H1 (cell line): ENCODE results near the gene CRYBG1.

Experiments
- CTCF ChIP-seq, 3 experiments: IDR thresholded peaks; 1 replicate in 2 of 3; 2 replicates in 1 of 3; pipeline versions ENCODE4 v1.5.1 to v1.6.1; 2011; ENCODE audit warnings: low read length in 3 of 3, mild to moderate bottlenecking in 3 of 3, inconsistent platforms in 2 of 3, low read depth in 1 of 3, moderate library complexity in 1 of 3; ENCODE audit not compliant: insufficient read depth in 1 of 3; ENCODE audit errors: control extremely low read depth in 1 of 3
- EP300 ChIP-seq, 2 experiments: IDR thresholded peaks; 1 replicate in 1 of 2; 2 replicates in 1 of 2; pipeline ENCODE4 v1.6.1; 2011 to 2012; ENCODE audit warnings: low read depth in 2 of 2, low read length in 2 of 2, mild to moderate bottlenecking in 2 of 2, borderline replicate concordance in 1 of 2, inconsistent platforms in 1 of 2, moderate library complexity in 1 of 2
- POLR2A ChIP-seq, 2 experiments: IDR thresholded peaks; 1 replicate in 1 of 2; 2 replicates in 1 of 2; pipeline ENCODE4 v1.6.1; 2011; ENCODE audit warnings: low read depth in 2 of 2, low read length in 2 of 2, mild to moderate bottlenecking in 2 of 2; ENCODE audit errors: control extremely low read depth in 1 of 2
- POLR2AphosphoS5 ChIP-seq: IDR thresholded peaks from 2 replicates; pipeline ENCODE4 v1.6.1; 2011; ENCODE audit warnings: low read depth, low read length
- SIX5 ChIP-seq: IDR thresholded peaks from 2 replicates; pipeline ENCODE4 v1.6.1; 2011; ENCODE audit warnings: mild to moderate bottlenecking, low read depth, low read length
- SP1 ChIP-seq: IDR thresholded peaks from 2 replicates; pipeline ENCODE4 v1.6.1; 2011; ENCODE audit warnings: low read depth, low read length
- SRF ChIP-seq: IDR thresholded peaks from 2 replicates; pipeline ENCODE4 v1.6.1; 2011; ENCODE audit warnings: mild to moderate bottlenecking, low read depth, low read length, moderate library complexity
- TAF1 ChIP-seq: IDR thresholded peaks from 2 replicates; pipeline ENCODE4 v1.6.1; 2011; ENCODE audit warnings: mild to moderate bottlenecking, low read depth, low read length

GRCh38 chr6:106452628-106453027, 92.1 kb downstream of the CRYBG1 start:
- TF ChIP-seq CTCF (IDR thresholded peaks at IDR 0.05; ENCODE audit: control extremely low read depth in 1 of 3, insufficient read depth in 1 of 3, low read depth in 1 of 3, low read length in 3 of 3) (no peak), SIX5 (no peak), TAF1 (no peak), POLR2AphosphoS5 (no peak), SP1 (no peak), POLR2A (IDR thresholded peaks at IDR 0.05; ENCODE audit: control extremely low read depth in 1 of 2, low read depth in 2 of 2, low read length in 2 of 2) (no peak), EP300 (IDR thresholded peaks at IDR 0.05; ENCODE audit: borderline replicate concordance in 1 of 2, low read depth in 2 of 2, low read length in 2 of 2) (no peak), SRF (no peak)
